Measurements from ENCODE around the gene BMPR1B. TPM values are rescaled to one million over a fixed set of nuclear protein-coding genes. Genes with fewer than 3 reads are reported as not detected.
"Not testable (repeated sequence)": the region's sequence is repeated elsewhere in the genome, so short reads cannot be mapped to it uniquely, and the experiment has no call there.

The BMPR1B gene
- total RNA-seq, 1 donor from 2014 or later, result 9.3 TPM

DNA sequence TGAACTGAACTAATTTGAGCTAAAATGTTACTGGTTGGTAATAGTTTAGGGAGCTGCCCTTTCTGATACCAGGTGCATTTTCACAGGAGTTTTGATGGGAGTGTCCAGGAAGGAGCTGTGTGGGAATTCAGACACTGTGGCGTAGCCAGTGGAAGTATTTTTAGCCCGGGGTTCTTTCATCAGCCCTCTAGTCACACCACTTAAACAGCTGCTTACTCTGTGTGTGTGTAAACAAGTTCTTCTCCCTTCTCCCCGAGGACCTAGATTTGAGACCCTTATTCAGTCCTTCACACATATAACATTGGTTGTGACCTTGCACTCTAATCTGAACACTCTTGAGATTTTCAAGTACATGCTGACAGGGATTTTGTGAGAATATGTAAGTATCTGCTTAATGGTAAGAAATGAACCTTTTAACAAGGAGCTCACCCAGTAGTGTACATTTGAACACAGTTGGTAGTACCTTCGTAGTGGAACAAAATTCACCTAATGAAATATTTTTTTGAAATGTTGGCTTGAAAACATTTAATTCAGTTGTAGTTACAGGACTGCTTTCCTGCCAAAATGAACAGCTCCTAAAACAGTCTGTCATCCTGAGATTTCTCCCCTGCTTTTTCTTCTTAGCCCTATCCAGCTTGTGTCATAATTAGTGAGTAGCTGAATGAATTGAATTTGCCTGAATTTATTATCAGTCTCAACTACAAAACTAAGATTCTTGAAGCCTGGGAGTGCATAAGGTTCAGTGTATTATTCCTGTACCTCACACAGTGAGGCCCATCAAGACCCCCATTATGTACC lies 61.8 kb downstream of the BMPR1B start:
- Mint-ChIP-seq H3K27ac (no peak overlapping the region), H3K9me3 (no peaks in the 10 kb centered on the region), H3K4me3 (no peak overlapping the region)

DNA sequence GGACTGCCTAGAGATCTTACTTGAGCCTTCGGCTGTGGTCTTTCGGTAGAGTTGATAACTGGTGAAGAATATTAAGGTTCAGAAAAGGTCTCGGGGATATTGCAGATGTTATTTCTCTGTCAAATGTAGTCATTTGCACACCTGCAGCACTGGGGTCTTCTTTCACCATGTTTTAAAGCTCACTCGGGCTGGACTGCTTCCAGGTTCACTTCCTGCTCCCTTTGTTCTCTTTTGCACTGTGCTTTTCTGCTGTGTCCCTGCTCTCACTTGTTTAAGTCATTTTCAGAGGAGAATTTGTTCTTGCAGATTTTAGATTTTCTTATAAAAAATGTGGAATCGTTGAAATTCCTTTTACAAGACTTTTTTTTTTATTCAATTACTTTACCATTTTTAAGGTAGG lies 68.5 kb downstream of the BMPR1B start:
- Mint-ChIP-seq H3K27ac (peak overlapping the region; percentile 49), H3K9me3 (no peaks in the 10 kb centered on the region), H3K27me3 (no peaks in the 10 kb centered on the region), H3K36me3 (no peaks in the 10 kb centered on the region), H3K4me1 (ENCODE audit: unreplicated experiment) (peaks cover 5% of the 10 kb centered on the region), H3K4me3 (peak overlapping the region; percentile 15)
- TF ChIP-seq, protein P1, sequence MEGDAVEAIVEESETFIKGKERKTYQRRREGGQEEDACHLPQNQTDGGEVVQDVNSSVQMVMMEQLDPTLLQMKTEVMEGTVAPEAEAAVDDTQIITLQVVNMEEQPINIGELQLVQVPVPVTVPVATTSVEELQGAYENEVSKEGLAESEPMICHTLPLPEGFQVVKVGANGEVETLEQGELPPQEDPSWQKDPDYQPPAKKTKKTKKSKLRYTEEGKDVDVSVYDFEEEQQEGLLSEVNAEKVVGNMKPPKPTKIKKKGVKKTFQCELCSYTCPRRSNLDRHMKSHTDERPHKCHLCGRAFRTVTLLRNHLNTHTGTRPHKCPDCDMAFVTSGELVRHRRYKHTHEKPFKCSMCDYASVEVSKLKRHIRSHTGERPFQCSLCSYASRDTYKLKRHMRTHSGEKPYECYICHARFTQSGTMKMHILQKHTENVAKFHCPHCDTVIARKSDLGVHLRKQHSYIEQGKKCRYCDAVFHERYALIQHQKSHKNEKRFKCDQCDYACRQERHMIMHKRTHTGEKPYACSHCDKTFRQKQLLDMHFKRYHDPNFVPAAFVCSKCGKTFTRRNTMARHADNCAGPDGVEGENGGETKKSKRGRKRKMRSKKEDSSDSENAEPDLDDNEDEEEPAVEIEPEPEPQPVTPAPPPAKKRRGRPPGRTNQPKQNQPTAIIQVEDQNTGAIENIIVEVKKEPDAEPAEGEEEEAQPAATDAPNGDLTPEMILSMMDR (conservative IDR thresholded peaks at IDR 0.05), result no peak
- DNase-seq (ENCODE audit: extremely low spot score, unreplicated experiment), result no peak

More for the DNA sequence above, 61.8 kb downstream of the BMPR1B start:
- TF ChIP-seq, protein P1 (conservative IDR thresholded peaks at IDR 0.05), result no peak
- H3K36me3 Mint-ChIP-seq, result no peaks in the 10 kb centered on the region
- DNase-seq (ENCODE audit: extremely low spot score, unreplicated experiment), result no peak
- H3K4me1 Mint-ChIP-seq (ENCODE audit: unreplicated experiment), result no peaks in the 10 kb centered on the region
- no peaks in the 10 kb centered on the region for H3K27me3 Mint-ChIP-seq

DNA sequence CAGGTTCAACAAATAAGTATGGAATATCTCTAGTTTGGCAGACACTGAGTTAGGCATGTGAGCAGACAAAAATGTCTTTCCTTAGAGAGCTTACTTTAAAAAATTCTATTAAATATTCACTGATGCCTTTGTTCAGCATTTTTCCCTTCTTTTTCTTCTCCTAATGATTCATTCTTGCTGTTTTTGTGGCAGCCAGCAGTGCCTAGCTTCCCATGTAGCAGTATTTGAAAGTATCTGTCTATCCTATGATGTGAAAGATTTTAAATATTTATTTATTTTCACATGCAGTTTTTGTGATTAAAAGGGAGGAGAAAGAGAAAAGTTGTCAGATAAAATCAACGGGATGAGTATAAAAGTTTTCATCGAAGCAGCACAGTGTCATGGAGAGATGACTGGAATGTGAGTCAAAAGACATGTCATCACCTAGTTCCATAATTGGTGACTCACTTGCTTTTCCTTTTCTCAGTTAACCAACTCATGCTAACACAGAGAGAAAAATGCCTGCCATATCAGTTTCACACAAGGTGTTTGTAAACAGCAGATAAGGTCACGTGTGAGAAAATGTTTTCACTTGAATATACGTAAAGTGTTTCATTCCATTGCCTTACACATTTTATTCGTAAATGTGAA lies 69.8 kb downstream of the BMPR1B start:
- Mint-ChIP-seq H3K36me3 (no peaks in the 10 kb centered on the region), H3K4me3 (no peak overlapping the region), H3K4me1 (ENCODE audit: unreplicated experiment) (peaks cover 5% of the 10 kb centered on the region), H3K27me3 (no peaks in the 10 kb centered on the region), H3K27ac (no peak overlapping the region), H3K9me3 (no peaks in the 10 kb centered on the region)
- TF ChIP-seq, protein P1 (conservative IDR thresholded peaks at IDR 0.05), result no peak
- no peak for DNase-seq (ENCODE audit: extremely low spot score, unreplicated experiment)

DNA sequence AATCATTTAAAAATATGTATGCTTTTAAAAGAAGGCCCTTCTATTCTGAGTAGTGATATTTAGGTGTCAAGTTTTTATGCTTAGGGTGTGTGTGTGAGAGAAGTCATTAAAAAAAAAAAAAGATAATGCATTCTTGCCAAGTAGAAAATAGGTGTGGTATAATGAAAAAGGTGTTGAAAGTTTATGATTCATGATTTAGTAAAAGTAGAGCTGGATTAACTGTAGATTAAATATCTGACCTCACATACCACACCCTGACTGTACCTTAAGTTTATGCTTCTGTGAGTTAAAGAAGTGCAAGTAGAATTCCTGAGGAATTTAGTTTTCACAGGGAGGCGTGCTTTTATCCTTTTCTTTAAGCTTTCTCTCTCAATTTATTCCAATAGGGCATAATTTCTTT lies 71.1 kb downstream of the BMPR1B start:
- TF ChIP-seq, protein P1 (conservative IDR thresholded peaks at IDR 0.05), result no peak
- no peak overlapping the region for H3K4me3 Mint-ChIP-seq
- H3K27ac Mint-ChIP-seq, result no peak overlapping the region
- DNase-seq (ENCODE audit: extremely low spot score, unreplicated experiment), result no peak
- H3K27me3 Mint-ChIP-seq, result no peaks in the 10 kb centered on the region
- H3K36me3 Mint-ChIP-seq, result no peaks in the 10 kb centered on the region
- H3K9me3 Mint-ChIP-seq, result no peaks in the 10 kb centered on the region
- H3K4me1 Mint-ChIP-seq (ENCODE audit: unreplicated experiment), result peaks cover 5% of the 10 kb centered on the region

DNA sequence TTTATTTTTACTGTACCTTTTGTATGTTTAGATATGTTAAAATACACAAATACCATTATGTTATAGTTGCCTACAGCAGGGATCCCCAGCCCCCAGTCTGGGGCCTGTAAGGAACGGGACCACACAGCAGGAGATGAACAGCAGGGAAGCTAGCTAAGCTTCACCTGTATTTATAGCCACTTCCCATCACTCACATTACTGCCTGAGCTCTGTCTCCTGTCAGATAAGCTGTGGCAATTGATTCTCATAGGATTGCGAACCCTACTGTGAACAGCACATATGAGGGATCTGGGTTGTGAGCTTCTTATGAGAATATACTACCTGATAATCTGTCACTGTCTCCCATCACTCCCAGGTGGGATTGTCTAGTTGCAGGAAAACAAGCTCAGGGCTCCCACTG lies 73.9 kb downstream of the BMPR1B start:
- DNase-seq (ENCODE audit: extremely low spot score, unreplicated experiment), result no peak
- Mint-ChIP-seq H3K4me1 (ENCODE audit: unreplicated experiment) (no peaks in the 10 kb centered on the region), H3K27me3 (no peaks in the 10 kb centered on the region), H3K36me3 (no peaks in the 10 kb centered on the region), H3K27ac (no peak overlapping the region), H3K9me3 (no peaks in the 10 kb centered on the region), H3K4me3 (no peak overlapping the region)
- TF ChIP-seq, protein P1 (conservative IDR thresholded peaks at IDR 0.05), result no peak

DNA sequence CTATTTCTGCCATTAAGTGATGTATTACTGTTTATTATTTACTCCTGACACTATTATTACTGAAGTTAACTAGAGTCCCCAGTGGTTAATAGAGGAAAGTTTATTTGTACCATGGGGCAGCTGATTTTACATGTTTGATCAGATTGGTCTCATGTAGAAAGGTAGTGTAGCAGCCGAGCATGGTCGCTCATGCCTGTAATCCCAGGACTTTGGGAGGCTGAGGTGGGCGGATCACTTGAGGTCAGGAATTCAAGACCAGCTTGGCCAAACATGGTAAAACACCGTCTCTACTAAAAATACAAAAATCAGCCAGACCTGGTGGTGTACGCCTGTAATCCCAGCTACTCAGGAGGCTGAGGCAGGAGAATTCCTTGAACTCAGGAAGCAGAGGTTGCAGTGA lies 74.6 kb downstream of the BMPR1B start:
- H3K4me3 Mint-ChIP-seq, H3K27me3 Mint-ChIP-seq: not testable (repeated sequence)

More for the DNA sequence above, 74.6 kb downstream of the BMPR1B start:
- H3K36me3 Mint-ChIP-seq; H3K27ac Mint-ChIP-seq; H3K4me1 Mint-ChIP-seq (ENCODE audit: unreplicated experiment); H3K9me3 Mint-ChIP-seq; DNase-seq (ENCODE audit: extremely low spot score, unreplicated experiment): not testable (repeated sequence)
